ENCODE data around the gene MRFAP1L1.
"Not testable (repeated sequence)": the region's sequence is repeated elsewhere in the genome, so short reads cannot be mapped to it uniquely, and the experiment has no call there.

MRFAP1L1 gene

GRCh38 chr4:6682862-6683590 is 26.6 kb downstream of the MRFAP1L1 start:
- peaks cover 45% of the 10 kb centered on the region for H3K4me1 Mint-ChIP-seq
- no peak overlapping the region for H3K4me3 Mint-ChIP-seq
- no peak overlapping the region for H3K27ac Mint-ChIP-seq
- no peak for DNase-seq
- H3K9me3 Mint-ChIP-seq: peaks cover 2% of the 10 kb centered on the region
- H3K27me3 Mint-ChIP-seq: no peaks in the 10 kb centered on the region
- CTCF ChIA-PET: interaction anchor here (2.2 kb wide), 1 partner anchor 8 kb away, joined by 15 read pairs; a partner anchor contains a TSS
- peaks cover 36% of the 10 kb centered on the region for H3K36me3 Mint-ChIP-seq

- Mint-ChIP-seq H3K9me3 (peaks cover 2% of the 10 kb centered on the region), H3K4me1 (peaks cover 44% of the 10 kb centered on the region), H3K4me3 (no peak overlapping the region), H3K36me3 (peaks cover 49% of the 10 kb centered on the region), H3K27ac (no peak overlapping the region), H3K27me3 (no peaks in the 10 kb centered on the region)
- CTCF ChIA-PET: no interaction called here
- no peak for DNase-seq
Measured at GRCh38 chr4:6681191-6681590, 28.5 kb downstream of the MRFAP1L1 start.

- Mint-ChIP-seq H3K4me1 (peaks cover 47% of the 10 kb centered on the region), H3K4me3 (no peak overlapping the region), H3K27ac (no peak overlapping the region), H3K9me3 (peaks cover 2% of the 10 kb centered on the region), H3K36me3 (peaks cover 53% of the 10 kb centered on the region), H3K27me3 (no peaks in the 10 kb centered on the region)
- CTCF ChIA-PET: interaction anchor here (0.6 kb wide), 1 partner anchor 46 kb away, joined by 4 read pairs; no protein-coding TSS in a partner anchor
- DNase-seq: no peak
Measured at GRCh38 chr4:6680372-6681034, 29.2 kb downstream of the MRFAP1L1 start.

- peaks cover 59% of the 10 kb centered on the region for H3K36me3 Mint-ChIP-seq
- CTCF ChIA-PET: interaction anchor here (0.5 to 3.7 kb wide), 5 partner anchors 12 to 206 kb away, joined by 3 to 76 read pairs (median 56); partner anchors contain the start of genes BLOC1S4 and MRFAP1L1
- DNase-seq: no peak
- peaks cover 4% of the 10 kb centered on the region for H3K27me3 Mint-ChIP-seq
- peak overlapping the region; percentile 56 for H3K27ac Mint-ChIP-seq
- peak overlapping the region; percentile 93 for H3K4me3 Mint-ChIP-seq
- peaks cover 61% of the 10 kb centered on the region for H3K4me1 Mint-ChIP-seq
- H3K9me3 Mint-ChIP-seq: peaks cover 6% of the 10 kb centered on the region
Measured at GRCh38 chr4:6676722-6677558, 32.7 kb downstream of the MRFAP1L1 start.

- Mint-ChIP-seq H3K4me3 (peak overlapping the region; percentile 93), H3K27me3 (peaks cover 4% of the 10 kb centered on the region), H3K9me3 (peaks cover 5% of the 10 kb centered on the region), H3K27ac (peak overlapping the region; percentile 98), H3K36me3 (peaks cover 51% of the 10 kb centered on the region), H3K4me1 (peaks cover 55% of the 10 kb centered on the region)
- CTCF ChIA-PET: interaction anchor here (0.6 to 3.7 kb wide), 21 partner anchors 10 to 396 kb away, joined by 3 to 76 read pairs (median 6); partner anchors contain the start of genes BLOC1S4, GRPEL1, MRFAP1L1 and S100P
- peak; percentile 81 for DNase-seq
Measured at GRCh38 chr4:6674500-6675149, 35.0 kb downstream of the MRFAP1L1 start.

GRCh38 chr4:6673660-6674499 is 35.8 kb downstream of the MRFAP1L1 start:
- CTCF ChIA-PET: interaction anchor here (0.6 to 3.7 kb wide), 19 partner anchors 9 to 410 kb away, joined by 3 to 76 read pairs (median 6); partner anchors contain the start of genes BLOC1S4, GRPEL1, MRFAP1L1 and S100P
- Mint-ChIP-seq H3K9me3 (peaks cover 5% of the 10 kb centered on the region), H3K4me1 (peaks cover 50% of the 10 kb centered on the region)

GRCh38 chr4:6673191-6673659 is 36.4 kb downstream of the MRFAP1L1 start:
- H3K4me3 Mint-ChIP-seq: peak overlapping the region; percentile 93
- peak; percentile 57 for DNase-seq
- H3K36me3 Mint-ChIP-seq: peaks cover 39% of the 10 kb centered on the region
- CTCF ChIA-PET: interaction anchor here (0.6 to 3.5 kb wide), 7 partner anchors 9 to 410 kb away, joined by 3 to 56 read pairs (median 3); partner anchors contain the start of genes MRFAP1L1 and S100P
- H3K27me3 Mint-ChIP-seq, H3K9me3 Mint-ChIP-seq: not testable (repeated sequence)
- H3K4me1 Mint-ChIP-seq: peaks cover 43% of the 10 kb centered on the region
- H3K27ac Mint-ChIP-seq: peak overlapping the region; percentile 98

More at GRCh38 chr4:6673660-6674499, 35.8 kb downstream of the MRFAP1L1 start:
- Mint-ChIP-seq H3K27ac (peak overlapping the region; percentile 98), H3K4me3 (peak overlapping the region; percentile 93), H3K36me3 (peaks cover 45% of the 10 kb centered on the region), H3K27me3 (peaks cover 4% of the 10 kb centered on the region)
- peak; percentile 96 for DNase-seq

GRCh38 chr4:6672541-6673190 is 37.0 kb downstream of the MRFAP1L1 start:
- not testable (repeated sequence) for H3K9me3 Mint-ChIP-seq, DNase-seq
- peak overlapping the region; percentile 93 for H3K4me3 Mint-ChIP-seq
- CTCF ChIA-PET: interaction anchor here (0.6 to 1.7 kb wide), 6 partner anchors 8 to 411 kb away, joined by 3 to 6 read pairs (median 3); no protein-coding TSS in a partner anchor
- peaks cover 41% of the 10 kb centered on the region for H3K4me1 Mint-ChIP-seq
- H3K27me3 Mint-ChIP-seq: peaks cover 11% of the 10 kb centered on the region
- peak overlapping the region; percentile 98 for H3K27ac Mint-ChIP-seq
- H3K36me3 Mint-ChIP-seq: peaks cover 37% of the 10 kb centered on the region

GRCh38 chr4:6672131-6672530 is 37.5 kb downstream of the MRFAP1L1 start:
- peaks cover 36% of the 10 kb centered on the region for H3K4me1 Mint-ChIP-seq
- H3K27ac Mint-ChIP-seq: no peak overlapping the region
- CTCF ChIA-PET: interaction anchor here (1.4 to 1.7 kb wide), 2 partner anchors 18 to 201 kb away, joined by 3 to 6 read pairs; no protein-coding TSS in a partner anchor

GRCh38 chr4:6671648-6672047 is 38.0 kb downstream of the MRFAP1L1 start:
- CTCF ChIA-PET: interaction anchor here (1.4 kb wide), 1 partner anchor 19 kb away, joined by 3 read pairs; no protein-coding TSS in a partner anchor
- Mint-ChIP-seq H3K27me3 (peaks cover 14% of the 10 kb centered on the region), H3K4me1 (peaks cover 31% of the 10 kb centered on the region), H3K36me3 (peaks cover 27% of the 10 kb centered on the region), H3K27ac (no peak overlapping the region), H3K4me3 (no peak overlapping the region), H3K9me3 (peaks cover 5% of the 10 kb centered on the region)
- no peak for DNase-seq

More at GRCh38 chr4:6672131-6672530, 37.5 kb downstream of the MRFAP1L1 start:
- peaks cover 5% of the 10 kb centered on the region for H3K9me3 Mint-ChIP-seq
- no peak overlapping the region for H3K4me3 Mint-ChIP-seq
- H3K27me3 Mint-ChIP-seq: peaks cover 14% of the 10 kb centered on the region
- no peak for DNase-seq
- H3K36me3 Mint-ChIP-seq: peaks cover 32% of the 10 kb centered on the region

GRCh38 chr4:6668391-6668790 is 41.3 kb downstream of the MRFAP1L1 start:
- Mint-ChIP-seq H3K4me1 (peaks cover 5% of the 10 kb centered on the region), H3K36me3 (peaks cover 6% of the 10 kb centered on the region), H3K27ac (no peak overlapping the region), H3K4me3 (no peak overlapping the region), H3K9me3 (peaks cover 5% of the 10 kb centered on the region), H3K27me3 (peaks cover 21% of the 10 kb centered on the region)
- CTCF ChIA-PET: no interaction called here
- no peak for DNase-seq

GRCh38 chr4:6665320-6665654 is 44.4 kb downstream of the MRFAP1L1 start:
- no peak overlapping the region for H3K4me3 Mint-ChIP-seq
- CTCF ChIA-PET: no interaction called here

More at GRCh38 chr4:6665320-6665654, 44.4 kb downstream of the MRFAP1L1 start:
- H3K36me3 Mint-ChIP-seq: no peaks in the 10 kb centered on the region
- H3K27ac Mint-ChIP-seq: no peak overlapping the region
- no peaks in the 10 kb centered on the region for H3K4me1 Mint-ChIP-seq
- peaks cover 50% of the 10 kb centered on the region for H3K27me3 Mint-ChIP-seq
- no peaks in the 10 kb centered on the region for H3K9me3 Mint-ChIP-seq
- no peak for DNase-seq

All from activated naive CD4-positive, alpha-beta T cell treated with anti-CD3 and anti-CD28 coated beads, Interleukin-2, amount 10 ng/mL, durations not matched to agents 7 days and 5 days (primary cell).